ENCODE results near the gene CCL4. TPM values are rescaled to one million over a fixed set of nuclear protein-coding genes. Genes with fewer than 3 reads are reported as not detected.
"Not testable (repeated sequence)": the region's sequence is repeated elsewhere in the genome, so short reads cannot be mapped to it uniquely, and the experiment has no call there.

The CCL4 gene
- total and polyA plus RNA-seq, 5 experiments from 2014 or later = 2.9 to 219 (median 3.9) TPM

GRCh38 chr17:36089888-36090836, 13.5 kb upstream of the CCL4 start, which contains the start of gene CCL3:
Gene CCL3 (minus strand): TSS chr17:36090143. CDS start chr17:36090058, 85 bp downstream.
- POLR2A ChIA-PET = no interaction called here
- ATAC-seq = no peak
- H3K4me3 Mint-ChIP-seq = peak within 1 kb of the TSS in 2 of 10 donors; percentile 61 to 82

GRCh38 chr17:36092230-36092629, 11.4 kb upstream of the CCL4 start:
- POLR2A ChIA-PET = no interaction called here
- Mint-ChIP-seq H3K27me3 (peaks cover 8 to 37% (median 29%) of the 10 kb centered on the region in 5 donors), H3K27ac (no peak overlapping the region), H3K4me3 (peak overlapping the region in 1 of 10 donors; percentile 9), H3K36me3 (no peaks in the 10 kb centered on the region), H3K4me1 (peaks cover 4 to 69% (median 8%) of the 10 kb centered on the region in 4 donors), H3K9me3 (peaks cover 0 to 3% (median 0%) of the 10 kb centered on the region in 9 donors)
- DNase-seq (no peak), ATAC-seq (no peak)

More at GRCh38 chr17:36089888-36090836, 13.5 kb upstream of the CCL4 start, which contains the start of gene CCL3:
- no peaks in the 10 kb centered on the region for H3K36me3 Mint-ChIP-seq
- H3K9me3 Mint-ChIP-seq = peaks cover 0 to 3% (median 0%) of the 10 kb centered on the region in 9 donors
- H3K27ac Mint-ChIP-seq = peak within 1 kb of the TSS in 3 of 10 donors; percentile 63 to 91 (median 82)
- H3K4me1 Mint-ChIP-seq = peaks cover 4 to 72% (median 8%) of the 10 kb centered on the region in 4 donors
- peaks cover 8 to 37% (median 29%) of the 10 kb centered on the region in 5 donors for H3K27me3 Mint-ChIP-seq
- DNase-seq = no peak

- peaks cover 4 to 70% (median 8%) of the 10 kb centered on the region in 4 donors for H3K4me1 Mint-ChIP-seq
- DNase-seq, H3K4me3 Mint-ChIP-seq, POLR2A ChIA-PET, ATAC-seq, H3K9me3 Mint-ChIP-seq, H3K36me3 Mint-ChIP-seq, H3K27ac Mint-ChIP-seq: not testable (repeated sequence)
- peaks cover 8 to 37% (median 29%) of the 10 kb centered on the region in 5 donors for H3K27me3 Mint-ChIP-seq
These were observed 10.9 kb upstream of the CCL4 start for GRCh38 chr17:36092715-36093114.

- Mint-ChIP-seq H3K27ac (peak overlapping the region in 1 of 10 donors; percentile 48), H3K4me3 (no peak overlapping the region), H3K9me3 (peaks cover 0 to 3% (median 0%) of the 10 kb centered on the region in 9 donors), H3K36me3 (no peaks in the 10 kb centered on the region), H3K4me1 (peaks cover 4 to 64% (median 8%) of the 10 kb centered on the region in 4 donors), H3K27me3 (peaks cover 8 to 46% (median 25%) of the 10 kb centered on the region in 5 donors)
- ATAC-seq (no peak), DNase-seq (no peak)
- POLR2A ChIA-PET = no interaction called here
These were observed 9.4 kb upstream of the CCL4 start for GRCh38 chr17:36094232-36094631.

- Mint-ChIP-seq H3K27ac (peak overlapping the region in 2 of 10 donors; percentile 31 to 48), H3K9me3 (peaks cover 0 to 2% (median 0%) of the 10 kb centered on the region in 9 donors), H3K4me1 (peaks cover 4 to 64% (median 6%) of the 10 kb centered on the region in 4 donors), H3K27me3 (peaks cover 8 to 47% (median 21%) of the 10 kb centered on the region in 5 donors), H3K4me3 (peak overlapping the region in 1 of 10 donors; percentile 12), H3K36me3 (no peaks in the 10 kb centered on the region)
- POLR2A ChIA-PET = no interaction called here
- DNase-seq = no peak
- ATAC-seq = no peak
These were observed 8.9 kb upstream of the CCL4 start for GRCh38 chr17:36094746-36095145.

GRCh38 chr17:36095992-36096391, 7.6 kb upstream of the CCL4 start:
- peaks cover 8 to 48% (median 20%) of the 10 kb centered on the region in 5 donors for H3K27me3 Mint-ChIP-seq
- DNase-seq (no peak), ATAC-seq (no peak)
- POLR2A ChIA-PET = no interaction called here
- H3K4me1 Mint-ChIP-seq = peaks cover 0 to 62% (median 2%) of the 10 kb centered on the region in 4 donors
- no peak overlapping the region for H3K27ac Mint-ChIP-seq
- H3K9me3 Mint-ChIP-seq = no peaks in the 10 kb centered on the region
- H3K4me3 Mint-ChIP-seq = no peak overlapping the region
- no peaks in the 10 kb centered on the region for H3K36me3 Mint-ChIP-seq

- H3K36me3 Mint-ChIP-seq, H3K4me3 Mint-ChIP-seq, H3K9me3 Mint-ChIP-seq, DNase-seq, POLR2A ChIA-PET, ATAC-seq, H3K27ac Mint-ChIP-seq: not testable (repeated sequence)
- H3K4me1 Mint-ChIP-seq = peaks cover 0 to 54% (median 5%) of the 10 kb centered on the region in 4 donors
- H3K27me3 Mint-ChIP-seq = peaks cover 2 to 47% (median 10%) of the 10 kb centered on the region in 5 donors
These were observed 4.6 kb upstream of the CCL4 start for GRCh38 chr17:36099004-36099403.

- ATAC-seq, DNase-seq, H3K9me3 Mint-ChIP-seq, POLR2A ChIA-PET, H3K36me3 Mint-ChIP-seq: not testable (repeated sequence)
- Mint-ChIP-seq H3K27ac (peak overlapping the region in 5 of 10 donors; percentile 49 to 93 (median 81)), H3K4me1 (peaks cover 0 to 68% (median 5%) of the 10 kb centered on the region in 4 donors), H3K27me3 (peaks cover 3 to 58% (median 28%) of the 10 kb centered on the region in 5 donors), H3K4me3 (peak overlapping the region in 6 of 10 donors; percentile 46 to 92 (median 73))
These were observed 619 bp downstream of the CCL4 start for GRCh38 chr17:36104246-36104645.

GRCh38 chr17:36104701-36105181, 1.1 kb downstream of the CCL4 start:
- Mint-ChIP-seq H3K36me3 (no peaks in the 10 kb centered on the region), H3K4me1 (peaks cover 0 to 63% (median 5%) of the 10 kb centered on the region in 4 donors), H3K9me3 (no peaks in the 10 kb centered on the region), H3K4me3 (peak overlapping the region in 6 of 10 donors; percentile 46 to 92 (median 73)), H3K27me3 (peaks cover 3 to 53% (median 28%) of the 10 kb centered on the region in 5 donors), H3K27ac (peak overlapping the region in 5 of 10 donors; percentile 49 to 93 (median 81))
- ATAC-seq = no peak
- no peak for DNase-seq
- POLR2A ChIA-PET = no interaction called here

- no peak for ATAC-seq
- POLR2A ChIA-PET = no interaction called here
- Mint-ChIP-seq H3K4me1 (peaks cover 0 to 58% (median 5%) of the 10 kb centered on the region in 4 donors), H3K36me3 (no peaks in the 10 kb centered on the region), H3K27ac (peak overlapping the region in 3 of 10 donors; percentile 65 to 93 (median 91)), H3K9me3 (no peaks in the 10 kb centered on the region), H3K27me3 (peaks cover 3 to 44% (median 22%) of the 10 kb centered on the region in 5 donors), H3K4me3 (peak overlapping the region in 3 of 10 donors; percentile 1 to 92 (median 92))
- no peak for DNase-seq
These were observed 2.3 kb downstream of the CCL4 start for GRCh38 chr17:36105781-36106492.

- H3K9me3 Mint-ChIP-seq = no peaks in the 10 kb centered on the region
- DNase-seq (no peak), ATAC-seq (no peak)
- H3K36me3 Mint-ChIP-seq = no peaks in the 10 kb centered on the region
- POLR2A ChIA-PET = no interaction called here
- peaks cover 3 to 44% (median 22%) of the 10 kb centered on the region in 5 donors for H3K27me3 Mint-ChIP-seq
- no peak overlapping the region for H3K4me3 Mint-ChIP-seq
- peaks cover 0 to 60% (median 5%) of the 10 kb centered on the region in 4 donors for H3K4me1 Mint-ChIP-seq
- peak overlapping the region in 2 of 10 donors; percentile 49 to 65 for H3K27ac Mint-ChIP-seq
These were observed 2.8 kb downstream of the CCL4 start for GRCh38 chr17:36106493-36106835.

GRCh38 chr17:36107660-36108059, 4.0 kb downstream of the CCL4 start:
- DNase-seq (peak in 1 of 10 donors; percentile 42), ATAC-seq (no peak)
- POLR2A ChIA-PET = no interaction called here
- Mint-ChIP-seq H3K4me1 (peaks cover 0 to 56% (median 5%) of the 10 kb centered on the region in 4 donors), H3K4me3 (peak overlapping the region in 2 of 10 donors; percentile 14 to 20), H3K9me3 (peaks cover 0 to 2% (median 0%) of the 10 kb centered on the region in 9 donors), H3K36me3 (no peaks in the 10 kb centered on the region), H3K27ac (peak overlapping the region in 3 of 10 donors; percentile 4 to 38 (median 34)), H3K27me3 (peaks cover 3 to 40% (median 22%) of the 10 kb centered on the region in 5 donors)

All from naive thymus-derived CD8-positive, alpha-beta T cell (primary cell).